Choroid plexus epithelial cell (primary cell): ENCODE results near the gene TOR4A.
A peak's percentile ranks its signal among the peaks of the same experiment; 100 is the strongest.

Source experiments
- DNase-seq: peaks from one replicate; pipeline ENCODE4 v3.0.0-alpha.2; 2010; ENCODE audit warnings: low read depth
- H3K4me3 ChIP-seq: 2 replicates; pipeline ENCODE4 v1.5.1; 2011; ENCODE audit warnings: low read depth, mild to moderate bottlenecking, control low read depth, low read length, moderate library complexity
- CTCF ChIP-seq: conservative IDR thresholded peaks from 2 replicates; pipeline ENCODE4 v1.5.1; 2011; ENCODE audit warnings: low read depth, mild to moderate bottlenecking, control low read depth, inconsistent platforms, low read length, moderate library complexity

TOR4A gene

GRCh38 chr9:137245450-137246421, 31.8 kb upstream of the TOR4A start:
- H3K4me3 ChIP-seq = no peak overlapping the region
- TF ChIP-seq CTCF = no peak
- no peak for DNase-seq

- peak; percentile 54 for DNase-seq
- no peak for TF ChIP-seq CTCF
- no peak overlapping the region for H3K4me3 ChIP-seq
Measured at GRCh38 chr9:137247135-137247915, 30.2 kb upstream of the TOR4A start.

GRCh38 chr9:137247916-137248175, 29.7 kb upstream of the TOR4A start:
- DNase-seq = no peak
- no peak overlapping the region for H3K4me3 ChIP-seq
- TF ChIP-seq CTCF = no peak

GRCh38 chr9:137250329-137251193, 27.0 kb upstream of the TOR4A start:
- H3K4me3 ChIP-seq = no peak overlapping the region
- TF ChIP-seq CTCF = no peak
- DNase-seq = no peak

- no peak for TF ChIP-seq CTCF
- no peak within 1 kb of the TSS for H3K4me3 ChIP-seq
- DNase-seq = no peak
Measured at GRCh38 chr9:137251194-137251461, 26.4 kb upstream of the TOR4A start, which contains the start of gene STPG3. STPG3 (plus strand) TSS chr9:137251286; CDS start chr9:137251287, 1 bp downstream.

GRCh38 chr9:137251490-137252268, 25.8 kb upstream of the TOR4A start:
- no peak overlapping the region for H3K4me3 ChIP-seq
- TF ChIP-seq CTCF = no peak
- no peak for DNase-seq
